HepG2 (cell line): ENCODE data around the gene PRKAR2B. TPM values are rescaled to one million over a fixed set of nuclear protein-coding genes. Genes with fewer than 3 reads are reported as not detected.
"Not testable (repeated sequence)": the region's sequence is repeated elsewhere in the genome, so short reads cannot be mapped to it uniquely, and the experiment has no call there.

Source experiments
- ATAC-seq: fragments of 200-7000 bp; cut with Tn5 transposase; 3 replicates; pipeline ENCODE4 v1.9.1; 2020; ENCODE audit warnings: mild to moderate bottlenecking, moderate library complexity
- BruUV-seq: library from RNA; stranded (reverse); fragments of 400-500 nt; replicated peaks from 2 replicates; lab custom pipeline; 2021; lab: Mats Ljungman, UMichigan
- CTCF ChIA-PET: fragments of 300-600 bp; formaldehyde crosslinking; extraction: SDS; loops from one replicate; lab custom pipeline; 2021; ENCODE audit warnings: low total read pairs, inconsistent platforms, low intra/inter-chr PET ratio; lab: Yijun Ruan, JAX
- POLR2A ChIA-PET: fragments of 350-600 bp; sonication (Branson Sonifier 250); formaldehyde crosslinking; loops from one replicate; lab custom pipeline; 2020; ENCODE audit warnings: antibody characterized with exemption, inconsistent platforms; lab: Yijun Ruan, JAX
- DNase-seq: peaks from one replicate; pipeline ENCODE4 v3.0.0-alpha.2; 2015; ENCODE audit warnings: low spot score
- FAIRE-seq: peaks from 3 replicates; lab custom pipeline; 2011; peaks lifted over from hg19 to GRCh38; lab: Jason Lieb, UNC
- H2AFZ ChIP-seq: one replicate; pipeline ENCODE4 v1.6.1; 2011; ENCODE audit warnings: low read length, inconsistent platforms
- H3K27ac ChIP-seq: fragments of 300-600 bp; 3 replicates; pipeline ENCODE4 v1.8.0; 2011; ENCODE audit warnings: mixed run types, mild to moderate bottlenecking, mixed read lengths, low read length, inconsistent platforms; ENCODE audit not compliant: insufficient read depth; ENCODE audit errors: extremely low read length
- H3K27me3 ChIP-seq, 2 experiments: fragments of 200-600 bp in 1 of 2; 2 replicates in 1 of 2; 3 replicates in 1 of 2; pipeline versions ENCODE4 v1.6.0 to v1.8.0; 2011; ENCODE audit warnings: low read length in 2 of 2, mild to moderate bottlenecking in 2 of 2, moderate library complexity in 2 of 2, inconsistent platforms in 1 of 2; ENCODE audit not compliant: insufficient read depth in 2 of 2, control insufficient read depth in 1 of 2
- H3K36me3 ChIP-seq, 2 experiments: fragments of 200-600 bp in 1 of 2; replicated peaks in 1 of 2; 2 replicates in 1 of 2; 3 replicates in 1 of 2; pipeline versions ENCODE4 v1.5.1 to v1.8.0; 2011; ENCODE audit warnings: low read length in 2 of 2, inconsistent platforms in 1 of 2; ENCODE audit not compliant: insufficient read depth in 2 of 2, control insufficient read depth in 1 of 2
- H3K4me1 ChIP-seq: 2 replicates; pipeline ENCODE4 v1.5.1; 2012; ENCODE audit warnings: low read length, inconsistent platforms; ENCODE audit not compliant: insufficient read depth
- H3K4me2 ChIP-seq: 2 replicates; pipeline ENCODE4 v1.6.0; 2011; ENCODE audit warnings: low read depth, low read length, inconsistent platforms
- H3K4me3 ChIP-seq, 3 experiments: fragments of 200-600 bp in 1 of 3; sonication (generic), shearing (Covaris generic) in 1 of 3; replicated peaks in 1 of 3; 2 replicates each; pipeline ENCODE4 v1.5.1; 2011 to 2016; ENCODE audit warnings: low read length in 3 of 3, inconsistent platforms in 2 of 3, low read depth in 2 of 3, mild to moderate bottlenecking in 2 of 3, control low read depth in 1 of 3, mixed read lengths in 1 of 3; ENCODE audit not compliant: insufficient read depth in 1 of 3
- H3K79me2 ChIP-seq: one replicate; pipeline ENCODE4 v1.6.1; 2011; ENCODE audit warnings: low read length, inconsistent platforms; ENCODE audit not compliant: insufficient read depth
- H3K9ac ChIP-seq: 2 replicates; pipeline ENCODE4 v1.6.0; 2011; ENCODE audit warnings: mild to moderate bottlenecking, low read depth, low read length, inconsistent platforms; ENCODE audit not compliant: insufficient read depth
- H3K9me3 ChIP-seq: 2 replicates; pipeline ENCODE4 v1.5.1; 2012; ENCODE audit warnings: mild to moderate bottlenecking, low read length
- H4K20me1 ChIP-seq: 2 replicates; pipeline ENCODE4 v1.6.0; 2011; ENCODE audit warnings: inconsistent platforms, mild to moderate bottlenecking, low read length, moderate library complexity; ENCODE audit not compliant: insufficient read depth
- ATF7-NPFF ChIP-seq: sonication (generic); formaldehyde crosslinking; IDR thresholded peaks from 2 replicates; pipeline ENCODE4 v1.8.1; 2023; ENCODE audit warnings: mild to moderate bottlenecking, low read depth, missing genetic modification reagents, moderate library complexity
- BHLHE40 ChIP-seq: IDR thresholded peaks from 2 replicates; pipeline ENCODE4 v1.6.1; 2011; ENCODE audit warnings: low read length, improper control_type of control experiment
- DPF2 ChIP-seq: sonication (generic); formaldehyde crosslinking; IDR thresholded peaks from 2 replicates; pipeline ENCODE4 v1.4.0; 2020; ENCODE audit warnings: mild to moderate bottlenecking, low read depth, missing genetic modification reagents, borderline replicate concordance
- EHMT2 ChIP-seq: fragments of 200-600 bp; sonication (generic); IDR thresholded peaks from 2 replicates; pipeline ENCODE4 v1.7.0; 2017; ENCODE audit warnings: antibody characterized with exemption, low read depth, low read length, borderline replicate concordance
- REL ChIP-seq: sonication (generic); formaldehyde crosslinking; conservative IDR thresholded peaks from 2 replicates; pipeline ENCODE4 v1.8.0; 2022; ENCODE audit warnings: mild to moderate bottlenecking, missing genetic modification reagents, moderate library complexity
- SKI ChIP-seq: fragments of 450-650 bp; IDR thresholded peaks from one replicate; pipeline ENCODE4 v1.6.1; 2018; ENCODE audit warnings: mild to moderate bottlenecking; ENCODE audit not compliant: partially characterized antibody
- SOX5 ChIP-seq: IDR thresholded peaks from 2 replicates; pipeline ENCODE4 v1.6.1; 2016; ENCODE audit warnings: borderline replicate concordance
- TOPORS ChIP-seq: sonication (generic); formaldehyde crosslinking; IDR thresholded peaks from 2 replicates; pipeline ENCODE4 v1.8.0; 2023; ENCODE audit warnings: mild to moderate bottlenecking, missing genetic modification reagents
- WIZ ChIP-seq: sonication (generic); formaldehyde crosslinking; IDR thresholded peaks from 2 replicates; pipeline ENCODE4 v1.5.1; 2020; ENCODE audit warnings: mild to moderate bottlenecking, missing genetic modification reagents
- ZBTB2 ChIP-seq: sonication (generic); formaldehyde crosslinking; IDR thresholded peaks from 2 replicates; pipeline ENCODE4 v1.8.0; 2022; ENCODE audit warnings: low read depth, missing genetic modification reagents
- ZHX1 ChIP-seq: sonication (generic); formaldehyde crosslinking; IDR thresholded peaks from 2 replicates; pipeline ENCODE4 v1.8.1; 2022; ENCODE audit warnings: low read depth, mild to moderate bottlenecking, missing genetic modification reagents
- ZNF337 ChIP-seq: sonication (generic); formaldehyde crosslinking; IDR thresholded peaks from 2 replicates; pipeline ENCODE4 v1.5.1; 2020; ENCODE audit warnings: missing genetic modification reagents, low read depth, mild to moderate bottlenecking, borderline replicate concordance
- ZNF354B ChIP-seq: sonication (generic); formaldehyde crosslinking; IDR thresholded peaks from 2 replicates; pipeline ENCODE4 v1.8.0; 2022; ENCODE audit warnings: mild to moderate bottlenecking, missing genetic modification reagents
- ZNF891 ChIP-seq: sonication (generic); formaldehyde crosslinking; IDR thresholded peaks from 2 replicates; pipeline ENCODE4 v1.5.0; 2020; ENCODE audit warnings: mild to moderate bottlenecking, missing genetic modification reagents
- WGBS: methylation state at CpG from one replicate; pipeline ENCODE4 v1.1.6; 2017; ENCODE audit warnings: low lambda C conversion rate; 5-methylcytosine and 5-hydroxymethylcytosine counted together
- in situ Hi-C: cut with HindIII; loops from 2 replicates; pipeline ENCODE4 v1.10.0; 2017; ENCODE audit warnings: low pct_unique_long_range_greater_than_20kb; ENCODE audit not compliant: extremely low pct_ligation_motif_present
- intact Hi-C: fragments of 100-400 bp; cut with micrococcal nuclease; formaldehyde crosslinking; loops from one replicate; pipeline ENCODE4 v1.10.0; 2022; ENCODE audit not compliant: unreplicated experiment
- polyA plus RNA-seq, 8 experiments: library from polyadenylated mRNA; depleted of rRNA in 3 of 8; stranded (reverse) in 7 of 8; unstranded in 1 of 8; fragments of >200 nt; fragmentation: Illumina TruSeq in 4 of 8; extraction: Trizol in 4 of 8; gene quantifications; 2 replicates each; pipeline versions ENCODE4 v1.2.1 to v1.2.3, GENCODE V29; 2011 to 2016; ENCODE audit warnings: low read depth in 4 of 8, missing spikeins in 1 of 8, mixed read lengths in 1 of 8; ENCODE audit not compliant: insufficient read depth in 1 of 8
- total RNA-seq, 5 experiments: library from RNA; depleted of rRNA; stranded (reverse); fragments of >200 nt; fragmentation: Illumina TruSeq; extraction: Trizol; gene quantifications; 2 replicates each; pipeline ENCODE4 v1.2.3, GENCODE V29; 2016; ENCODE audit warnings: low read depth in 1 of 5

The PRKAR2B gene
- total and polyA plus RNA-seq, 2 of the 13 experiments (the other 11 are each of a cell fraction or from before 2014, with no cell fraction given) = not detected

- TF ChIP-seq ZHX1 (CRISPR knock-in tag) = no peak
- TF ChIP-seq ZNF891 = no peak
- TF ChIP-seq EHMT2 = no peak
- TF ChIP-seq SOX5 = no peak
- TF ChIP-seq ZBTB2 (CRISPR knock-in tag) = no peak
- TF ChIP-seq DPF2 (CRISPR knock-in tag) = no peak
- TF ChIP-seq REL (CRISPR knock-in tag) = no peak
- TF ChIP-seq ATF7-NPFF = no peak
- TF ChIP-seq TOPORS = no peak
- TF ChIP-seq BHLHE40 = no peak
Measured at GRCh38 chr7:107090457-107090856, 46.0 kb downstream of the PRKAR2B start (continued).

GRCh38 chr7:107091306-107091705, 46.8 kb downstream of the PRKAR2B start:
- TF ChIP-seq WIZ = no peak
- no peak for TF ChIP-seq ZNF354B
- no peak for TF ChIP-seq ZNF337
- no peak for TF ChIP-seq SKI
- Histone ChIP-seq H3K36me3 (no peaks in the 10 kb centered on the region), H3K9me3 (no peaks in the 10 kb centered on the region), H3K27ac (no peak overlapping the region), H3K4me1 (no peaks in the 10 kb centered on the region), H3K9ac (no peak overlapping the region), H2AFZ (no peak overlapping the region), H4K20me1 (no peaks in the 10 kb centered on the region), H3K4me3 (no peak overlapping the region), H3K4me2 (no peak overlapping the region), H3K79me2 (no peaks in the 10 kb centered on the region), H3K27me3 (no peaks in the 10 kb centered on the region)
- ChIA-PET CTCF (no interaction called here), POLR2A (no interaction called here)
- DNase-seq (no peak), ATAC-seq (no peak), FAIRE-seq (no peak)
- in situ Hi-C loops = no loop called here
- WGBS = 0% methylated on average over 2 of the region's 2 CpGs
- intact Hi-C loops = no loop called here
- no TSS peak for BruUV-seq

- H3K36me3 ChIP-seq, POLR2A ChIA-PET, H3K9me3 ChIP-seq, FAIRE-seq, ATAC-seq, H3K9ac ChIP-seq, CTCF ChIA-PET, H3K4me1 ChIP-seq, H3K27me3 ChIP-seq, BruUV-seq, in situ Hi-C loops, H3K4me2 ChIP-seq, H2AFZ ChIP-seq, H4K20me1 ChIP-seq, intact Hi-C loops, H3K79me2 ChIP-seq, DNase-seq, H3K4me3 ChIP-seq, H3K27ac ChIP-seq: not testable (repeated sequence)
- WGBS = 3% methylated on average over 3 of the region's 5 CpGs
Measured at GRCh38 chr7:107093671-107094070, 49.2 kb downstream of the PRKAR2B start.
